Choroid plexus epithelial cell (primary cell): ENCODE results near the gene EMC6.
"Not testable (repeated sequence)": the region's sequence is repeated elsewhere in the genome, so short reads cannot be mapped to it uniquely, and the experiment has no call there.

Experiments used
- DNase-seq: peaks from one replicate; pipeline ENCODE4 v3.0.0-alpha.2; 2010; ENCODE audit warnings: low read depth
- H3K4me3 ChIP-seq: 2 replicates; pipeline ENCODE4 v1.5.1; 2011; ENCODE audit warnings: low read depth, mild to moderate bottlenecking, control low read depth, low read length, moderate library complexity
- TF ChIP-seq, protein P1 (sequence below): conservative IDR thresholded peaks from 2 replicates; pipeline ENCODE4 v1.5.1; 2011; ENCODE audit warnings: low read depth, mild to moderate bottlenecking, control low read depth, inconsistent platforms, low read length, moderate library complexity

EMC6 gene

GRCh38 chr17:3695723-3696411 is 27.3 kb downstream of the EMC6 start, which contains the start of gene P2RX5:
P2RX5 (minus strand) TSS chr17:3696155; CDS start chr17:3696005, 150 bp downstream.
- no peak for DNase-seq
- peak within 1 kb of the TSS; percentile 65 for H3K4me3 ChIP-seq
- TF ChIP-seq, protein P1, sequence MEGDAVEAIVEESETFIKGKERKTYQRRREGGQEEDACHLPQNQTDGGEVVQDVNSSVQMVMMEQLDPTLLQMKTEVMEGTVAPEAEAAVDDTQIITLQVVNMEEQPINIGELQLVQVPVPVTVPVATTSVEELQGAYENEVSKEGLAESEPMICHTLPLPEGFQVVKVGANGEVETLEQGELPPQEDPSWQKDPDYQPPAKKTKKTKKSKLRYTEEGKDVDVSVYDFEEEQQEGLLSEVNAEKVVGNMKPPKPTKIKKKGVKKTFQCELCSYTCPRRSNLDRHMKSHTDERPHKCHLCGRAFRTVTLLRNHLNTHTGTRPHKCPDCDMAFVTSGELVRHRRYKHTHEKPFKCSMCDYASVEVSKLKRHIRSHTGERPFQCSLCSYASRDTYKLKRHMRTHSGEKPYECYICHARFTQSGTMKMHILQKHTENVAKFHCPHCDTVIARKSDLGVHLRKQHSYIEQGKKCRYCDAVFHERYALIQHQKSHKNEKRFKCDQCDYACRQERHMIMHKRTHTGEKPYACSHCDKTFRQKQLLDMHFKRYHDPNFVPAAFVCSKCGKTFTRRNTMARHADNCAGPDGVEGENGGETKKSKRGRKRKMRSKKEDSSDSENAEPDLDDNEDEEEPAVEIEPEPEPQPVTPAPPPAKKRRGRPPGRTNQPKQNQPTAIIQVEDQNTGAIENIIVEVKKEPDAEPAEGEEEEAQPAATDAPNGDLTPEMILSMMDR = no peak

DNA sequence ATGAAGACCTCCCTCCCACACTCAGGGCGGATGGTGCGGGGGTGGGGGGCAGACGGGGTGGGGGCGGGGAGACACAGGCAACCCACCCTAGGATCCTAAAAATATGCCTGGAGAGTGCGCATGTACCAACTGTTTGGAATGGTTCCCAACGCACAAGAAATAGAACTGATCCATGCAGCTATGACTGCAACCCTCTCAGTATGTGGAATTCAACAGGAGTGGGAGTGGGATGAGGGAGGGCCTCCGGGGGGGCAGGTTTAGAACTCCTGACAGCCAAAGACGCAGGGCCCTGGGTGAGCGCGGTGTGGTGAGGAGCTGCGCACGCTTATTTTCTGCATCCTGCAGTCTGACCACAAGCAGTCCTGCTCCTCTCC is 28.5 kb downstream of the EMC6 start:
- H3K4me3 ChIP-seq = no peak overlapping the region
- DNase-seq = no peak
- TF ChIP-seq, protein P1 = no peak

- no peak for DNase-seq
- TF ChIP-seq, protein P1 = no peak
Observed at GRCh38 chr17:3698139-3698538, 29.5 kb downstream of the EMC6 start.

GRCh38 chr17:3699951-3700350 is 31.3 kb downstream of the EMC6 start:
- H3K4me3 ChIP-seq = no peak overlapping the region
- TF ChIP-seq, protein P1 = no peak

More at GRCh38 chr17:3698139-3698538, 29.5 kb downstream of the EMC6 start:
- no peak overlapping the region for H3K4me3 ChIP-seq

DNA sequence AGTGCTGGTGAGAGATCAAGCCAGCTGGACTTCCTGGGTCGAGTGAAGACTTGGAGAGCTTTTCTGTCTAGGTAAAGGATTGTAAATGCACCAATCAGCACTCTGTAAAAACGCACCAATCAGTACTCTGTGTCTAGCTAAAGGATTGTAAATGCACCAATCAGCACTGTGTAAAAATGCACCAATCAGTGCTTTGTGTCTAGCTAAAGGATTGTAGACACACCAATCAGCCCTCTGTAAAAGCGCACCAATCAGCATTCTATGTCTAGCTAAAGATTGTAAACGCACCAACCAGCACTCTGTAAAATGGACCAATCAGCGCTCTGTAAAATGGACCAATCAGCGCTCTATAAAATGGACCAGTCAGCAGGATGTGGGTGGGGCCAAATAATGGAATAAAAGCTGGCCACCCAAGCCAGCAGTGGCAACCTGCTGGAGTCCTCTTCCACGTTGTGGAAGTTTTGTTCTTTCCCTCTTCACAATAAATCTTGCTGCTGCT is 33.5 kb downstream of the EMC6 start:
- DNase-seq, H3K4me3 ChIP-seq: not testable (repeated sequence)

More at GRCh38 chr17:3699951-3700350, 31.3 kb downstream of the EMC6 start:
- no peak for DNase-seq

DNA sequence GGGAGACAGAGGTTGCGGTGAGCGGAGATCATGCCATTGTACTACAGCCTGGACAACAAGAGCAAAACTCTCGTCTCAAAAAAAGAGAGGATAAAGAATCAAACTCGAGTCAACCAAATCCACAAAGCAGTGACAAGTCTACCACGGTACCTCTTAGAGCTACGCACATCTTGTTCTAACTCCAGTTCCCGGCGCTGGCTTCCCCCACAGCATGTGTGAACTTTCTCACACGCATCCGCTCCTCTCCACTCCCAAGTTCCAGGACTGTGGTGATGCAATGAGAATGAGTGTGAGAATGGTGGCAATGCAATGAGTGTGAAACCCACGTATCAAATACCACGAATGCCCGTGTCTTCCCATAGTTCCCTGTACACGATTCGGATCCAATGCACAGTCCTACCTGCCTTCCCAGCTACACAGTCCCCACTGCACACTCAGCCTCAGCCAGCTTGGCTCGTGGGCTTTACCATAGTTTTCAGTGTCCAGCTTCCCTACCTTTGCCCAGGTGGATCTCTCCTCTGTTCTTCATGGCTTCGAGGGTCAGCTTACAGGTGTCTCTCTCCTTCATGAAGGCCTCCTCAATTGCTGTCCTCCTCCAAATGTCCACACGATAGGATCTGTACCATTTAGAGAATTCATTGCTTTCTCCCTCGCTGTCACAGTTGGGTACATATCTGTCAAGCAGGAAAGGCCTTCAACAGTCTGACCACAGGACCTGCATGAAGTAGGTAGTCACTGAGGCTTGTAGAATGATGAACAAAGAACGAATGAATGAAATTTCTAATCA is 36.5 kb downstream of the EMC6 start:
- DNase-seq = no peak
- H3K4me3 ChIP-seq = no peak overlapping the region
- TF ChIP-seq, protein P1 = no peak

GRCh38 chr17:3705718-3705984 is 37.0 kb downstream of the EMC6 start:
- not testable (repeated sequence) for DNase-seq, H3K4me3 ChIP-seq

GRCh38 chr17:3708366-3708765 is 39.8 kb downstream of the EMC6 start:
- DNase-seq = no peak
- TF ChIP-seq, protein P1 = no peak
- H3K4me3 ChIP-seq = no peak overlapping the region
